HG02610 (cell line): ENCODE data around the gene DICER1.

Source experiments
- ATAC-seq: cut with Tn5 transposase; IDR thresholded peaks from one replicate; pipeline ENCODE4 v1.9.1; 2021; ENCODE audit warnings: mild to moderate bottlenecking, moderate library complexity; ENCODE audit not compliant: unreplicated experiment

The DICER1 gene

GRCh38 chr14:95095996-95096395 is 61.3 kb downstream of the DICER1 start:
- ATAC-seq, result no peak

- no peak for ATAC-seq
These were observed 64.6 kb downstream of the DICER1 start for GRCh38 chr14:95092723-95093122.

DNA sequence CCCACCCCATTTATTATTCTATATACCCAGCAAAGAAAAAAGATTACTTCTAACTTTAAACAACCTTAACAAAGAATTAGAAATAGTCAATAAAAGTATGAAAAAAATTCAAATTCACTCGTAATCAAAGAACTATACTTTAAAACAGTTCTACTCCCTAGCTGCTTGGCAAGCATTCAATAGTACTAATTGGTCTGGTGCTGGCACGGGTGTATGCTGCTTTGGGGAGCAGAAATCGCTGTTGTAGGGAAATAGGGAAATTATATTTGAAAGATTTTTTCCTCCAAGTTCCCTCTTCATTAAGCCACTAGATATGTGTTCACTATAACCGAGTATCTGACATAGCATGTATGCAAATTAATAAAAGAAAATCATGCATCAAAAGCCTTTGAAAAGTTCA is 65.7 kb downstream of the DICER1 start:
- ATAC-seq, result no peak

DNA sequence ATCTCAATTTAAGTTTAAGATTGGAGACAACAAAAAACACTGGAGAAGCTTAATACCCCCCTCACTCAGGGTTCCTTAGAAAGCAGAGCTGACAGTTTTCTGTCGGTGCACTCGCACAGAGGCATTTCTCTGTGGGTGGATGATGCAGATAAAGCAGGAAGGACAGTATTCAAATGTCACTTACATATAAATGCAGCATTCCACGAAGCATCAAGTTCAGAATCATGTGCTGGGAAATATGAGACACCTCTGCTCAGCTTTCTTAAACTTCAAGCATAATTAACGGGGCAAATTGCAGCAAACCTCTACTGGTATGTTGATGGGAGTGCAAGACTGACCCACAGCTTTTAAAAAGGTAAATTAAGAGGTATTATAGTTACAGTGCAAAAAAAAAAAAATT is 68.7 kb downstream of the DICER1 start:
- no peak for ATAC-seq

GRCh38 chr14:95087619-95088018 is 69.7 kb downstream of the DICER1 start:
- ATAC-seq, result no peak

DNA sequence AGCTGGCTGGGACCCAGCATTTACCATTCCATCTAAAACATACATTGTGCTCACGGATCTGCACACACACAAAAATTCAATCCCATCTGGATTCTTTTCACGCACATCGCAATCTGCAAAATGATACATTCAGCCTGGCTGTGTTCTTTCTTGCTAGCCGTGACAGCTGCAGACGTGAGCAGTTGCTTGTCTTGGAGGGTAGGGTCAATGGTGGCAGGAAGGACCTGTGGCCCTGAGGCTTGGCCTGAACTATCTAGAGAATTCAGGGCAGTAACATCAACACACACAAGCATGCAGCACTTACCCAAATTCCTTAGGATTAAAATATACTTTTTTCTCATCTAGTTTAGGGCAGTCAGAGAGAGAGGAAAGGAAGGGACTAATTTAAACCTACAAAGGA is 72.0 kb downstream of the DICER1 start:
- ATAC-seq, result no peak

- no peak for ATAC-seq
These were observed 78.5 kb downstream of the DICER1 start for GRCh38 chr14:95078867-95079266.

- ATAC-seq, result no peak
These were observed 80.0 kb downstream of the DICER1 start for GRCh38 chr14:95077345-95077744.

DNA sequence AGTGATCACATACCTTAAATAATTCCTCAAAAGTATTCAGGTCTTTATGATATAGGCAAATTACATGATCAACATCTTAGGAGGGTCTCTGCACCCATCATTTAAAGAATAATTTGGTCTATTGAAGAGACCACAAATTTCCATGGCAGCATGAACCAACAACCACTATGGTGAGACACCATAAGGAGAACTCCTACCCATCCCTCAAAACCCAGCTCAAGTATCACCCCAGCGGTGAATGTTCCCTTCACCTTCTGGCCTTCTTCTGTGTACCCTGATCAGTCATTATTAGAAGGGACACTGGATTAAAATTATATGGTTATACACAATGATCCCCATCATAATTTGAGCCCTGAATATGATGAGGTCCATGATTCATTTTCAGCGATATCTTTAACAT is 81.5 kb downstream of the DICER1 start:
- ATAC-seq, result no peak

DNA sequence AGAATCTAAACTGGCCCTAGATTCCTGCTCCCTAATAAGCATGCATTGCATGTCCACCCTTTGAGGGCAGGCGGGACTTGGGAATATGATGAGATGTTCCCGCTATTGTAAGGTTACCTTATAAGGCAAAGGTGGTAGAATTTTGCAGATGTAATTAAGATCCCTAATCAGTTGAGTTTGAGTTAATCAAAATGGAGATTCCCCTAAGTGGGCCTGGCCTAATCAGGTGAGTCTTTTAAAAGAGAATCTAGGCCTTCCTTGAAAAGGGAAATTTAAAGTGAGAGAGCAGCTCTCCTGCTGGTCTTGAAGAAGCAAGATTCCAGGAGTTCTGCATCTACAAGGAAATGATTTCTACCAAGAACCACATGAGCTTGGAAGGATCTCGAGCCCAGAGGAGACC is 83.4 kb downstream of the DICER1 start:
- ATAC-seq, result no peak

GRCh38 chr14:95072310-95072905 is 84.9 kb downstream of the DICER1 start:
- ATAC-seq, result no peak

DNA sequence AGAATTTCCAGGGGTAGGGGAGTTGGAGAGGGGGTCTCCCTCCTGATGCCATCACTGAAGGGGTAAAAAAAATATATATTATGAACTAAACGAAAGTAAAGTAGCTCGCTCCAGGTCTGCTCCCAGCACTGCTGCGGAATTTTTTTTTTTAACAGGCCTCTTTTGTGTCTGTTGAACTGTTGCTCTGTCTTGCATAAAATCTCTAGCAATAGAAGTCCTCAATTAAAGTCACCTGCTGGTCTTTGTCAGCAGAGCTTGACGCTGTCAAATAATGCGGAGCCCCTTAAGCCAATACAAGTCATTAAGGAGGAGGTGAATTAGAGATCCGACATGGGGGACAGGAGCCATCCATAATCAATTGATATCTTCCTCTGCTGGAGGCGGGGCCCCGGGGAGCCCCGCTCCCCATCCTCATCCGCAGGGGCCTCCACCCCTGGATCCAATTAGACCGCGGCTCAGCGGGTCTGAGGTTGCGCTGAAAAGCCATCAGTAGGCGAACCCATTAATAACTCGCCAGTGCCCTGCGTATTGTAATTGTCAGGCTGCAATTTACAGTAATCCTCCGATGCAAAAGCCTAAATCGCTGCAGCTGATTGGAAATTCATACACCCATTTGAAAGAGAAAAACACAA is 85.6 kb downstream of the DICER1 start:
- ATAC-seq, result no peak

GRCh38 chr14:95070748-95071435 is 86.4 kb downstream of the DICER1 start:
- no peak for ATAC-seq

GRCh38 chr14:95069547-95069946 is 87.8 kb downstream of the DICER1 start:
- ATAC-seq, result no peak

- no peak for ATAC-seq
These were observed 88.3 kb downstream of the DICER1 start for GRCh38 chr14:95069018-95069417.

DNA sequence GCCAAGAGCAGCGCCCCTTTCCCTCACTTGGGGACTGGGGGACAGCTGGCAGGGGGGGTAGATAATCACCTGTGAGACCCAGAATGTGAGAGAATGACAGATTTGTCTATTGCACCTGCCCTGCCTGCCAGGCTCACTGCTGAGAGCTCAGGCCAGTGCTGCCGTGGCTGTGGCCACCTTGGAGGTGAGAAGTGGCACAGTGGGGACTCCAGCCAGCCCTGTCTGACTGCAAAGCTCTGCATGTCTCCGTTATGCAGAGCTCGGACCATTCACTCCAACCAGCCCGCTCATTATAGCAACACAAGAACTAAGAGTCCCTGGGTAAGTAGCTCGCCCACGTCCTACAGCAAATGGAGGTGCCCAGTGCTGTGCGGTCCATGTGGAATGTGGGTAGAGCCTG is 88.8 kb downstream of the DICER1 start:
- no peak for ATAC-seq

GRCh38 chr14:95068080-95068479 is 89.2 kb downstream of the DICER1 start:
- no peak for ATAC-seq

- no peak for ATAC-seq
These were observed 89.8 kb downstream of the DICER1 start for GRCh38 chr14:95067526-95067925.

DNA sequence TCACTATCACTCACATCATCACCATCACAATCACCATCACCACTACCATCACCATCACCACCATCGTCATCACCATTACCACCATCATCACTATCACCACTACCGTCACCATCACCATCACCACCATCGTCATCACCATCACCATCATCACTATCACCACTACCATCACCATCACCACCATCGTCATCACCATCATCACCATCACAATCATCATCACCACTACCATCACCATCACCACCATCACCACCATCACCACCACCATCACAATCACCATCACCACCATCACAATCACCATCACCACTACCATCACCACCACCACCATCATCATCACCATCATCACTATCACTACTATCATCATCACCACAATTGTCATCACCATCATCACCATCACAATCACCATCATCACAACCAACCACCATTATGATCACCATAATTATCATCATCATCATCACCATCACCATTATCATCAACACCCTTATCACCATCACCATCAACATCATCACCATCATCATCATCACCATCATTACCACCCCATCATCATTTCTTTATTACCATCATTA is 90.8 kb downstream of the DICER1 start:
- no peak for ATAC-seq

- ATAC-seq, result no peak
These were observed 91.9 kb downstream of the DICER1 start for GRCh38 chr14:95065411-95065810.

- ATAC-seq, result no peak
These were observed 92.6 kb downstream of the DICER1 start for GRCh38 chr14:95064734-95065133.

DNA sequence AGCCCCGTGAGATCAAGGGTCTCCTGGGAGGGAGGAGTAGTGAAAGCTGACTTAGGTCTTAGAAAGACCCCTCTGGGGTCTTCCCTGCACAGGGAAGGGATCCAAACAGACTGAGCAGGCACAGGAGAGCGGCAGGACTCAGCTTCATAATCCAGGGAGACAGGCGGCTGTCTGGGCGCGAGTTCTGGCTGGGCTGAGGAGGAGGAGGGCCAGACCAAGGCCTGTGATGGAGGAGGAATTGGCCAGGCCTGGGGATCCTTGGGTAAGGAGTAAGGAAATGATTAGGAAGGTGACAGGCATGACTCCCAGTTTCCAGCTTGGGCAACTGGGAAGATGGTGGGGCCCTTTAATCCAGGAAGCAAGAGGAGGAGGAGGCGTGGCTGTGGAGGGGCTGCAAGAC is 93.1 kb downstream of the DICER1 start:
- no peak for ATAC-seq
